ENCODE results near the gene CLOCK.

DNA sequence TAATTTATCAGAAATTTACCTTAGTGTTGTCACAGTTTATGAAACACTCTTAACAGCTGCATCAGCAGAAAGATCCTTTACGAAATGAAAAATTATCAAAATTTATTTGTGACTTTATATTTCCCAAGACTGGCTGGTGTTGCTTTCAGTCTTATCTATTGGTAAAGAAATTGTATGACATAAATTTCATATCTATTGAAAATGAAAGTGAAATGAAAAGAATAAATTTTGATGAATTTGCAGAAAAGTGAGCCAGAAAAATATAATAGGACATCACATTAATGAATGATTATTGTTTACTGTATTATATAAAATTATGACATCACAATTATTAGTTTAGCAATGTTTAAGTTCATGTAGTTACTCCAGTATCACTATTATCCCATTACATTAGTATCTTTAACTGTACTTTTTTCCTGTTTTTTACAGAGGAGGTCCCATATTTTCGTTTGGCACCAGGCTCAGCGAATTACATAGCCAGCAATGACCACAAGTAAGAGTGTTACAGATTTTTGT lies 164.2 kb downstream of the CLOCK start:
- TF ChIP-seq, protein P1, sequence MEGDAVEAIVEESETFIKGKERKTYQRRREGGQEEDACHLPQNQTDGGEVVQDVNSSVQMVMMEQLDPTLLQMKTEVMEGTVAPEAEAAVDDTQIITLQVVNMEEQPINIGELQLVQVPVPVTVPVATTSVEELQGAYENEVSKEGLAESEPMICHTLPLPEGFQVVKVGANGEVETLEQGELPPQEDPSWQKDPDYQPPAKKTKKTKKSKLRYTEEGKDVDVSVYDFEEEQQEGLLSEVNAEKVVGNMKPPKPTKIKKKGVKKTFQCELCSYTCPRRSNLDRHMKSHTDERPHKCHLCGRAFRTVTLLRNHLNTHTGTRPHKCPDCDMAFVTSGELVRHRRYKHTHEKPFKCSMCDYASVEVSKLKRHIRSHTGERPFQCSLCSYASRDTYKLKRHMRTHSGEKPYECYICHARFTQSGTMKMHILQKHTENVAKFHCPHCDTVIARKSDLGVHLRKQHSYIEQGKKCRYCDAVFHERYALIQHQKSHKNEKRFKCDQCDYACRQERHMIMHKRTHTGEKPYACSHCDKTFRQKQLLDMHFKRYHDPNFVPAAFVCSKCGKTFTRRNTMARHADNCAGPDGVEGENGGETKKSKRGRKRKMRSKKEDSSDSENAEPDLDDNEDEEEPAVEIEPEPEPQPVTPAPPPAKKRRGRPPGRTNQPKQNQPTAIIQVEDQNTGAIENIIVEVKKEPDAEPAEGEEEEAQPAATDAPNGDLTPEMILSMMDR (IDR thresholded peaks at IDR 0.05) = no peak
- no peak for TF ChIP-seq POLR2A (IDR thresholded peaks at IDR 0.05)

All from adrenal gland (tissue), 5 donors.